Measurements from ENCODE around the gene HS3ST6.

HS3ST6 gene

DNA sequence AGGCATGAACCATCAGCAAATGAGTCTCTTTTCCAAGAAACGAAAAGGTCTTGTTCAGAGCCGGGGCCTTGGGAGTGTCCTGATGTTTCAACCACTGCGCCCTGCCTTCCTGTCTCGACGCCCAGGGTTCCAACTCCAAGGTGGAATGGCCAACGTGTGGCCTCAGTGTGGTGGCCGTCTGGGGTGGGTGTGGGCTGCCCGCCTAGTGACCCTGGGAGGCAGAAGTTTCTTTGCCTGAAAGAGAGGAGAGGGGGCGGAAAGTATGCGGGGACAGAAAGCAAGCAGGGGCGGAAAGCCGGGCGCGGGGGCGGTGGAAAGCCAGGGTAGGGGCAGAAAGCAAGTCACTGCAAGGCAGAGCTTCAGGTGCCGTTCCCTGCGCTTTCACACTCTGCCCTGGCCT is 20.7 kb upstream of the HS3ST6 start:
- no peaks in the 10 kb centered on the region for H3K36me3 ChIP-seq (ENCODE audit: insufficient read depth, low read length)
- no peak overlapping the region for H2AFZ ChIP-seq (ENCODE audit: low read length)
- no peaks in the 10 kb centered on the region for H3K9me3 ChIP-seq (ENCODE audit: insufficient read depth, low read depth, low read length)
- peaks cover 5% of the 10 kb centered on the region for H3K4me1 ChIP-seq (ENCODE audit: insufficient read depth, low read length, poor library complexity, severe bottlenecking)
- no peak overlapping the region for H3K4me3 ChIP-seq (ENCODE audit: low read length, poor library complexity, severe bottlenecking)
- H4K20me1 ChIP-seq (ENCODE audit: insufficient read depth, low read length, poor library complexity, severe bottlenecking) = no peaks in the 10 kb centered on the region
- TF ChIP-seq, protein P1, sequence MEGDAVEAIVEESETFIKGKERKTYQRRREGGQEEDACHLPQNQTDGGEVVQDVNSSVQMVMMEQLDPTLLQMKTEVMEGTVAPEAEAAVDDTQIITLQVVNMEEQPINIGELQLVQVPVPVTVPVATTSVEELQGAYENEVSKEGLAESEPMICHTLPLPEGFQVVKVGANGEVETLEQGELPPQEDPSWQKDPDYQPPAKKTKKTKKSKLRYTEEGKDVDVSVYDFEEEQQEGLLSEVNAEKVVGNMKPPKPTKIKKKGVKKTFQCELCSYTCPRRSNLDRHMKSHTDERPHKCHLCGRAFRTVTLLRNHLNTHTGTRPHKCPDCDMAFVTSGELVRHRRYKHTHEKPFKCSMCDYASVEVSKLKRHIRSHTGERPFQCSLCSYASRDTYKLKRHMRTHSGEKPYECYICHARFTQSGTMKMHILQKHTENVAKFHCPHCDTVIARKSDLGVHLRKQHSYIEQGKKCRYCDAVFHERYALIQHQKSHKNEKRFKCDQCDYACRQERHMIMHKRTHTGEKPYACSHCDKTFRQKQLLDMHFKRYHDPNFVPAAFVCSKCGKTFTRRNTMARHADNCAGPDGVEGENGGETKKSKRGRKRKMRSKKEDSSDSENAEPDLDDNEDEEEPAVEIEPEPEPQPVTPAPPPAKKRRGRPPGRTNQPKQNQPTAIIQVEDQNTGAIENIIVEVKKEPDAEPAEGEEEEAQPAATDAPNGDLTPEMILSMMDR (conservative IDR thresholded peaks at IDR 0.05; ENCODE audit: low read length) = no peak
- TF ChIP-seq EZH2phosphoT487 (IDR thresholded peaks at IDR 0.05; ENCODE audit: borderline replicate concordance) = no peak
- H3K9ac ChIP-seq (ENCODE audit: low read depth, low read length, poor library complexity, severe bottlenecking) = no peak overlapping the region
- no peaks in the 10 kb centered on the region for H3F3A ChIP-seq (ENCODE audit: low read depth)
- H3K27me3 ChIP-seq (ENCODE audit: insufficient read depth, low read length, poor library complexity, severe bottlenecking) = no peaks in the 10 kb centered on the region
- H3K79me2 ChIP-seq (ENCODE audit: insufficient read depth, low read length) = peaks cover 11% of the 10 kb centered on the region; the same call in 1 of the 2 replicates
- no peak overlapping the region for H3K4me2 ChIP-seq (ENCODE audit: low read depth, low read length, poor library complexity, severe bottlenecking)
- H3K9me2 ChIP-seq (replicated peaks; ENCODE audit: low read depth, low read length) = no peaks in the 10 kb centered on the region

DNA sequence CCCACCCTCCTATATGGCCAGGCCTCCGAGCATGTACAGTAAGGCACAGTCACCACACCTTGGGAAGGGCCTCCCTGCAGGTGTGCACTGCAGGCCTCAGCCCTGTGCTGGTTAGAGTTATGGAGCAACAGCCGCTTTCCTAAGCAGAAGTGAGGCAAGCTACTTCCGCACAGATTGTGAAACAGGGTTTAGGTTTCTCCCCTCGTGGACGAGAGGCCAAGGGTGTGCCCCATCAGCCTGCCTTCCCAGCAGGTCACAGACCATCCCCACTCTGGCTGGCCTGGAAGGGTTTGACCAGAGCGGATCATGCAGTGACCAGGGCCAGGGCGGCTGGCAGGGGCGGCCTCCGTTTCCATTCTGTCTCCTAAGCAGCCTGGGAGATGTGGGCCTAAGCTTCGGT is 20.1 kb upstream of the HS3ST6 start:
- Histone ChIP-seq H3F3A (ENCODE audit: low read depth) (no peaks in the 10 kb centered on the region), H4K20me1 (ENCODE audit: insufficient read depth, low read length, poor library complexity, severe bottlenecking) (no peaks in the 10 kb centered on the region), H3K79me2 (ENCODE audit: insufficient read depth, low read length) (peaks cover 11% of the 10 kb centered on the region; the same call in 1 of the 2 replicates), H3K4me2 (ENCODE audit: low read depth, low read length, poor library complexity, severe bottlenecking) (no peak overlapping the region), H3K27me3 (ENCODE audit: insufficient read depth, low read length, poor library complexity, severe bottlenecking) (no peaks in the 10 kb centered on the region), H3K9me3 (ENCODE audit: insufficient read depth, low read depth, low read length) (no peaks in the 10 kb centered on the region), H3K9ac (ENCODE audit: low read depth, low read length, poor library complexity, severe bottlenecking) (no peak overlapping the region), H3K4me3 (ENCODE audit: low read length, poor library complexity, severe bottlenecking) (no peak overlapping the region), H3K4me1 (ENCODE audit: insufficient read depth, low read length, poor library complexity, severe bottlenecking) (peaks cover under 1% of the 10 kb centered on the region), H3K9me2 (replicated peaks; ENCODE audit: low read depth, low read length) (no peaks in the 10 kb centered on the region), H2AFZ (ENCODE audit: low read length) (no peak overlapping the region), H3K36me3 (ENCODE audit: insufficient read depth, low read length) (no peaks in the 10 kb centered on the region)
- TF ChIP-seq, protein P1 (conservative IDR thresholded peaks at IDR 0.05; ENCODE audit: low read length) = no peak
- TF ChIP-seq EZH2phosphoT487 (IDR thresholded peaks at IDR 0.05; ENCODE audit: borderline replicate concordance) = no peak

DNA sequence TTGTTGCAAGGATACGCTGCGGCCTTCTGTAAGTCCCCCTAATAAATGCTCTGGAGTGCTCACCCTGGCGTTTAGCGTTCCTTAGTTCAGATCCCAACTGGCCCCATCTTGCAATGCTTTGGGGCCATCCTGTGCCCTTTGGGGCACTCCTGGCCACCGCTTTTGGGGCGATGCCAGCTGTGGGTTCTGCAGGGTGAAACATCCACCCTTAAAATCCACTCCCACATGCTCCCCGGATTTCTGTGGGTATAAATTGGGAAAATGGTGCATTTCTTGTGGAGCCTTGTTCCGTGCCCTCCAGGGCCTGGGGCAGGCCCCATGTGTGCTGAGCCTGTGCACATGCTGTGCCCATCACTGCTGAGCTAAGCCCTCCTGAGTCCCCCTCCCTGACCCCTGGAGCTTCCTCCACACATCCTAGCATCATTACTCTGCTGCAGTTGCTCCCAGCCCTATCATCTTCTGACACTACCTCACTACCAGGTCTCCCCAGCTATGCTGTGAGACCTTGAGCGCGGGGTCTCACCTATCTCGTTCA is 18.8 kb upstream of the HS3ST6 start:
- no peak overlapping the region for H2AFZ ChIP-seq (ENCODE audit: low read length)
- 0 out of 2 replicates have a peak, but pooled peaks cover 2% of the 10 kb centered on the region for H3K79me2 ChIP-seq (ENCODE audit: insufficient read depth, low read length)
- H3K36me3 ChIP-seq (ENCODE audit: insufficient read depth, low read length) = no peaks in the 10 kb centered on the region

More for the DNA sequence above, 18.8 kb upstream of the HS3ST6 start:
- no peaks in the 10 kb centered on the region for H3K4me1 ChIP-seq (ENCODE audit: insufficient read depth, low read length, poor library complexity, severe bottlenecking)
- H4K20me1 ChIP-seq (ENCODE audit: insufficient read depth, low read length, poor library complexity, severe bottlenecking) = no peaks in the 10 kb centered on the region
- H3K9me2 ChIP-seq (replicated peaks; ENCODE audit: low read depth, low read length) = no peaks in the 10 kb centered on the region
- no peaks in the 10 kb centered on the region for H3K27me3 ChIP-seq (ENCODE audit: insufficient read depth, low read length, poor library complexity, severe bottlenecking)
- no peak overlapping the region for H3K9ac ChIP-seq (ENCODE audit: low read depth, low read length, poor library complexity, severe bottlenecking)
- no peaks in the 10 kb centered on the region for H3K9me3 ChIP-seq (ENCODE audit: insufficient read depth, low read depth, low read length)
- no peak for TF ChIP-seq EZH2phosphoT487 (IDR thresholded peaks at IDR 0.05; ENCODE audit: borderline replicate concordance)
- TF ChIP-seq, protein P1 (conservative IDR thresholded peaks at IDR 0.05; ENCODE audit: low read length) = no peak
- no peak overlapping the region for H3K4me3 ChIP-seq (ENCODE audit: low read length, poor library complexity, severe bottlenecking)
- H3K4me2 ChIP-seq (ENCODE audit: low read depth, low read length, poor library complexity, severe bottlenecking) = no peak overlapping the region
- H3F3A ChIP-seq (ENCODE audit: low read depth) = no peaks in the 10 kb centered on the region

All from Loucy (cell line).